Measurements from ENCODE around the gene SERPINE3.

SERPINE3 gene

GRCh38 chr13:51346397-51346796 lies 6.9 kb downstream of the SERPINE3 start:
- Histone ChIP-seq H3K4me1 (ENCODE audit: control insufficient read depth, low read depth, low read length) (peaks cover 8% of the 10 kb centered on the region), H3K36me3 (ENCODE audit: control insufficient read depth, low read depth, low read length) (no peaks in the 10 kb centered on the region), H3K27me3 (ENCODE audit: control insufficient read depth, insufficient read depth, low read length) (no peaks in the 10 kb centered on the region), H3K27ac (ENCODE audit: low read length) (no peak overlapping the region), H3K9me3 (ENCODE audit: control insufficient read depth, low read depth, low read length) (no peaks in the 10 kb centered on the region), H3K9ac (ENCODE audit: low read length) (no peak overlapping the region), H3K4me3 (ENCODE audit: low read length) (no peak overlapping the region)

- Histone ChIP-seq H3K9me3 (ENCODE audit: control insufficient read depth, low read depth, low read length) (no peaks in the 10 kb centered on the region), H3K27me3 (ENCODE audit: control insufficient read depth, insufficient read depth, low read length) (no peaks in the 10 kb centered on the region), H3K27ac (ENCODE audit: low read length) (no peak overlapping the region), H3K4me1 (ENCODE audit: control insufficient read depth, low read depth, low read length) (peaks cover 8% of the 10 kb centered on the region), H3K9ac (ENCODE audit: low read length) (no peak overlapping the region), H3K36me3 (ENCODE audit: control insufficient read depth, low read depth, low read length) (no peaks in the 10 kb centered on the region), H3K4me3 (ENCODE audit: low read length) (no peak overlapping the region)
These were observed 7.6 kb downstream of the SERPINE3 start for GRCh38 chr13:51347099-51347498.

- Histone ChIP-seq H3K4me1 (ENCODE audit: control insufficient read depth, low read depth, low read length) (peaks cover 15% of the 10 kb centered on the region), H3K36me3 (ENCODE audit: control insufficient read depth, low read depth, low read length) (no peaks in the 10 kb centered on the region), H3K27me3 (ENCODE audit: control insufficient read depth, insufficient read depth, low read length) (no peaks in the 10 kb centered on the region), H3K4me3 (ENCODE audit: low read length) (no peak overlapping the region), H3K9me3 (ENCODE audit: control insufficient read depth, low read depth, low read length) (no peaks in the 10 kb centered on the region), H3K27ac (ENCODE audit: low read length) (no peak overlapping the region), H3K9ac (ENCODE audit: low read length) (no peak overlapping the region)
These were observed 8.8 kb downstream of the SERPINE3 start for GRCh38 chr13:51348069-51348967.

- H3K4me3 ChIP-seq (ENCODE audit: low read length) = no peak overlapping the region
- no peaks in the 10 kb centered on the region for H3K27me3 ChIP-seq (ENCODE audit: control insufficient read depth, insufficient read depth, low read length)
- H3K9ac ChIP-seq (ENCODE audit: low read length) = no peak overlapping the region
- H3K9me3 ChIP-seq (ENCODE audit: control insufficient read depth, low read depth, low read length) = no peaks in the 10 kb centered on the region
- H3K4me1 ChIP-seq (ENCODE audit: control insufficient read depth, low read depth, low read length) = peaks cover 18% of the 10 kb centered on the region
- H3K27ac ChIP-seq (ENCODE audit: low read length) = no peak overlapping the region
- no peaks in the 10 kb centered on the region for H3K36me3 ChIP-seq (ENCODE audit: control insufficient read depth, low read depth, low read length)
These were observed 9.5 kb downstream of the SERPINE3 start for GRCh38 chr13:51349016-51349415.

- Histone ChIP-seq H3K27me3 (ENCODE audit: control insufficient read depth, insufficient read depth, low read length) (no peaks in the 10 kb centered on the region), H3K4me1 (ENCODE audit: control insufficient read depth, low read depth, low read length) (peaks cover 13% of the 10 kb centered on the region), H3K9ac (ENCODE audit: low read length) (no peak overlapping the region), H3K9me3 (ENCODE audit: control insufficient read depth, low read depth, low read length) (no peaks in the 10 kb centered on the region), H3K27ac (ENCODE audit: low read length) (no peak overlapping the region), H3K4me3 (ENCODE audit: low read length) (no peak overlapping the region), H3K36me3 (ENCODE audit: control insufficient read depth, low read depth, low read length) (no peaks in the 10 kb centered on the region)
These were observed 15.7 kb downstream of the SERPINE3 start for GRCh38 chr13:51355217-51355616.

- peaks cover 15% of the 10 kb centered on the region for H3K4me1 ChIP-seq (ENCODE audit: control insufficient read depth, low read depth, low read length)
- no peaks in the 10 kb centered on the region for H3K27me3 ChIP-seq (ENCODE audit: control insufficient read depth, insufficient read depth, low read length)
- no peak overlapping the region for H3K27ac ChIP-seq (ENCODE audit: low read length)
- H3K4me3 ChIP-seq (ENCODE audit: low read length) = no peak overlapping the region
- H3K9ac ChIP-seq (ENCODE audit: low read length) = no peak overlapping the region
- no peaks in the 10 kb centered on the region for H3K36me3 ChIP-seq (ENCODE audit: control insufficient read depth, low read depth, low read length)
- H3K9me3 ChIP-seq (ENCODE audit: control insufficient read depth, low read depth, low read length) = no peaks in the 10 kb centered on the region
These were observed 18.6 kb downstream of the SERPINE3 start for GRCh38 chr13:51357928-51358595.

GRCh38 chr13:51359352-51359751 lies 19.9 kb downstream of the SERPINE3 start:
- Histone ChIP-seq H3K9ac (ENCODE audit: low read length) (no peak overlapping the region), H3K4me1 (ENCODE audit: control insufficient read depth, low read depth, low read length) (peaks cover 10% of the 10 kb centered on the region), H3K36me3 (ENCODE audit: control insufficient read depth, low read depth, low read length) (peaks cover 5% of the 10 kb centered on the region), H3K27me3 (ENCODE audit: control insufficient read depth, insufficient read depth, low read length) (no peaks in the 10 kb centered on the region), H3K4me3 (ENCODE audit: low read length) (no peak overlapping the region), H3K27ac (ENCODE audit: low read length) (no peak overlapping the region), H3K9me3 (ENCODE audit: control insufficient read depth, low read depth, low read length) (no peaks in the 10 kb centered on the region)

GRCh38 chr13:51360489-51360888 lies 21.0 kb downstream of the SERPINE3 start:
- Histone ChIP-seq H3K27ac (ENCODE audit: low read length) (no peak overlapping the region), H3K4me3 (ENCODE audit: low read length) (no peak overlapping the region), H3K9ac (ENCODE audit: low read length) (no peak overlapping the region), H3K4me1 (ENCODE audit: control insufficient read depth, low read depth, low read length) (peaks cover 10% of the 10 kb centered on the region), H3K36me3 (ENCODE audit: control insufficient read depth, low read depth, low read length) (peaks cover 16% of the 10 kb centered on the region), H3K9me3 (ENCODE audit: control insufficient read depth, low read depth, low read length) (no peaks in the 10 kb centered on the region), H3K27me3 (ENCODE audit: control insufficient read depth, insufficient read depth, low read length) (no peaks in the 10 kb centered on the region)

GRCh38 chr13:51361106-51361505 lies 21.6 kb downstream of the SERPINE3 start:
- Histone ChIP-seq H3K36me3 (ENCODE audit: control insufficient read depth, low read depth, low read length) (peaks cover 20% of the 10 kb centered on the region), H3K27me3 (ENCODE audit: control insufficient read depth, insufficient read depth, low read length) (no peaks in the 10 kb centered on the region), H3K27ac (ENCODE audit: low read length) (no peak overlapping the region), H3K4me1 (ENCODE audit: control insufficient read depth, low read depth, low read length) (peaks cover 10% of the 10 kb centered on the region), H3K4me3 (ENCODE audit: low read length) (no peak overlapping the region), H3K9me3 (ENCODE audit: control insufficient read depth, low read depth, low read length) (no peaks in the 10 kb centered on the region), H3K9ac (ENCODE audit: low read length) (no peak overlapping the region)

GRCh38 chr13:51363625-51364024 lies 24.1 kb downstream of the SERPINE3 start:
- Histone ChIP-seq H3K4me3 (ENCODE audit: low read length) (no peak overlapping the region), H3K9ac (ENCODE audit: low read length) (no peak overlapping the region), H3K9me3 (ENCODE audit: control insufficient read depth, low read depth, low read length) (no peaks in the 10 kb centered on the region), H3K4me1 (ENCODE audit: control insufficient read depth, low read depth, low read length) (peaks cover 7% of the 10 kb centered on the region), H3K27me3 (ENCODE audit: control insufficient read depth, insufficient read depth, low read length) (no peaks in the 10 kb centered on the region), H3K27ac (ENCODE audit: low read length) (no peak overlapping the region), H3K36me3 (ENCODE audit: control insufficient read depth, low read depth, low read length) (peaks cover 44% of the 10 kb centered on the region)

GRCh38 chr13:51364404-51365008 lies 25.0 kb downstream of the SERPINE3 start:
- Histone ChIP-seq H3K27me3 (ENCODE audit: control insufficient read depth, insufficient read depth, low read length) (no peaks in the 10 kb centered on the region), H3K4me3 (ENCODE audit: low read length) (no peak overlapping the region), H3K27ac (ENCODE audit: low read length) (no peak overlapping the region), H3K9ac (ENCODE audit: low read length) (no peak overlapping the region), H3K36me3 (ENCODE audit: control insufficient read depth, low read depth, low read length) (peaks cover 51% of the 10 kb centered on the region), H3K9me3 (ENCODE audit: control insufficient read depth, low read depth, low read length) (no peaks in the 10 kb centered on the region), H3K4me1 (ENCODE audit: control insufficient read depth, low read depth, low read length) (peaks cover 7% of the 10 kb centered on the region)
